H9 (cell line): ENCODE results near the gene VASH1. TPM values are rescaled to one million over a fixed set of nuclear protein-coding genes. Genes with fewer than 3 reads are reported as not detected.

Experiments used
- DNase-seq: peaks from one replicate; pipeline ENCODE4 v3.0.0-alpha.2; 2017
- H2AFZ ChIP-seq: one replicate; pipeline ENCODE4 v1.6.1; 2013; ENCODE audit warnings: mild to moderate bottlenecking, low read length, control low read depth, moderate library complexity
- H2AK5ac ChIP-seq: 2 replicates; pipeline ENCODE4 v1.6.1; 2013; ENCODE audit warnings: low read length, control low read depth, mixed read lengths; ENCODE audit not compliant: insufficient read length
- H2BK120ac ChIP-seq: one replicate; pipeline ENCODE4 v1.6.1; 2013; ENCODE audit warnings: low read depth, mild to moderate bottlenecking, low read length, control low read depth, inconsistent platforms; ENCODE audit not compliant: poor library complexity, severe bottlenecking
- H2BK12ac ChIP-seq: 2 replicates; pipeline ENCODE4 v1.6.1; 2013; ENCODE audit warnings: low read length, control low read depth, mixed read lengths, low read depth; ENCODE audit not compliant: insufficient read length
- H2BK15ac ChIP-seq: 2 replicates; pipeline ENCODE4 v1.6.1; 2013; ENCODE audit warnings: low read depth, low read length, control low read depth
- H2BK20ac ChIP-seq: one replicate; pipeline ENCODE4 v1.6.1; 2013; ENCODE audit warnings: low read depth, mild to moderate bottlenecking, low read length, control low read depth, inconsistent platforms; ENCODE audit not compliant: poor library complexity, severe bottlenecking
- H2BK5ac ChIP-seq: 2 replicates; pipeline ENCODE4 v1.6.1; 2013; ENCODE audit warnings: low read length, control low read depth, mixed read lengths; ENCODE audit not compliant: insufficient read length
- H3K14ac ChIP-seq: 2 replicates; pipeline ENCODE4 v1.6.1; 2013; ENCODE audit warnings: low read length, control low read depth; ENCODE audit not compliant: insufficient read depth
- H3K18ac ChIP-seq: 2 replicates; pipeline ENCODE4 v1.6.1; 2013; ENCODE audit warnings: low read depth, mild to moderate bottlenecking, mixed read lengths, low read length, control low read depth; ENCODE audit not compliant: insufficient read length
- H3K23ac ChIP-seq: 2 replicates; pipeline ENCODE4 v1.6.1; 2013; ENCODE audit warnings: low read length, control low read depth, mixed read lengths, low read depth; ENCODE audit not compliant: insufficient read length
- H3K23me2 ChIP-seq: 2 replicates; pipeline ENCODE4 v1.6.1; 2013; ENCODE audit warnings: low read depth, mild to moderate bottlenecking, mixed read lengths, low read length, control low read depth; ENCODE audit not compliant: insufficient read length, poor library complexity, severe bottlenecking
- H3K27ac ChIP-seq: 2 replicates; pipeline ENCODE4 v1.5.1; 2013; ENCODE audit warnings: low read length, control low read depth, mixed read lengths, low read depth; ENCODE audit not compliant: insufficient read length
- H3K27me3 ChIP-seq: 2 replicates; pipeline ENCODE4 v1.6.1; 2013; ENCODE audit warnings: low read length, control low read depth, inconsistent platforms; ENCODE audit not compliant: insufficient read depth
- H3K4ac ChIP-seq: 2 replicates; pipeline ENCODE4 v1.6.1; 2013; ENCODE audit warnings: low read depth, mild to moderate bottlenecking, control low read depth, inconsistent platforms, low read length, moderate library complexity
- H3K4me1 ChIP-seq: 2 replicates; pipeline ENCODE4 v1.6.1; 2013; ENCODE audit warnings: low read length, control low read depth, inconsistent platforms; ENCODE audit not compliant: insufficient read depth
- H3K4me2 ChIP-seq: 2 replicates; pipeline ENCODE4 v1.6.1; 2013; ENCODE audit warnings: low read length, control low read depth, mixed read lengths; ENCODE audit not compliant: insufficient read length, insufficient read depth
- H3K56ac ChIP-seq: 2 replicates; pipeline ENCODE4 v1.6.1; 2013; ENCODE audit warnings: low read depth, mild to moderate bottlenecking, mixed read lengths, low read length, control low read depth; ENCODE audit not compliant: insufficient read length
- H3K79me1 ChIP-seq: 2 replicates; pipeline ENCODE4 v1.6.1; 2013; ENCODE audit warnings: low read depth, mild to moderate bottlenecking, moderate library complexity, low read length, control low read depth, inconsistent platforms; ENCODE audit not compliant: insufficient read depth, poor library complexity, severe bottlenecking
- H3K79me2 ChIP-seq: 2 replicates; pipeline ENCODE4 v1.6.1; 2013; ENCODE audit warnings: low read length, control low read depth, inconsistent platforms; ENCODE audit not compliant: insufficient read depth
- H3K9ac ChIP-seq: 2 replicates; pipeline ENCODE4 v1.6.1; 2013; ENCODE audit warnings: low read length, control low read depth, mixed read lengths; ENCODE audit not compliant: insufficient read length; ENCODE audit errors: extremely low read depth
- H3K9me3 ChIP-seq: one replicate; pipeline ENCODE4 v1.6.1; 2013; ENCODE audit warnings: low read depth, low read length, inconsistent platforms; ENCODE audit not compliant: control insufficient read depth
- H3T11ph ChIP-seq: one replicate; pipeline ENCODE4 v1.6.1; 2013; ENCODE audit warnings: mild to moderate bottlenecking, low read length, control low read depth, inconsistent platforms
- H4K20me1 ChIP-seq: one replicate; pipeline ENCODE4 v1.6.1; 2013; ENCODE audit not compliant: control insufficient read depth, insufficient read length, insufficient read depth
- H4K5ac ChIP-seq: 2 replicates; pipeline ENCODE4 v1.6.1; 2013; ENCODE audit warnings: low read depth, mild to moderate bottlenecking, mixed read lengths, low read length, control low read depth; ENCODE audit not compliant: insufficient read length
- H4K8ac ChIP-seq: replicated peaks from 2 replicates; pipeline ENCODE4 v1.6.1; 2013; ENCODE audit warnings: low read length, control low read depth, mixed read lengths, low read depth; ENCODE audit not compliant: insufficient read length
- H4K91ac ChIP-seq: 2 replicates; pipeline ENCODE4 v1.6.1; 2013; ENCODE audit warnings: low read depth, mild to moderate bottlenecking, moderate library complexity, mixed read lengths, low read length, control low read depth; ENCODE audit not compliant: insufficient read length
- H3K27ac Mint-ChIP-seq, 3 experiments: 2 replicates in 2 of 3; 3 replicates in 1 of 3; pipeline ENCODE4 v1.8.0; 2020 to 2021; ENCODE audit warnings: mixed read lengths in 3 of 3, mild to moderate bottlenecking in 1 of 3, moderate library complexity in 1 of 3
- H3K27me3 Mint-ChIP-seq: 2 replicates; pipeline ENCODE4 v1.8.0; 2021; ENCODE audit warnings: low read depth, mild to moderate bottlenecking, moderate library complexity, mixed read lengths
- H3K36me3 Mint-ChIP-seq, 3 experiments: 2 replicates in 2 of 3; 3 replicates in 1 of 3; pipeline ENCODE4 v1.8.0; 2020 to 2021; ENCODE audit warnings: low read depth in 3 of 3, mixed read lengths in 3 of 3; ENCODE audit not compliant: insufficient read depth in 1 of 3
- H3K4me1 Mint-ChIP-seq, 2 experiments: 2 replicates each; pipeline ENCODE4 v1.8.0; 2020; ENCODE audit warnings: mixed read lengths in 2 of 2
- H3K4me3 Mint-ChIP-seq, 2 experiments: 2 replicates in 1 of 2; 3 replicates in 1 of 2; pipeline ENCODE4 v1.8.0; 2020 to 2021; ENCODE audit warnings: mild to moderate bottlenecking in 2 of 2, mixed read lengths in 2 of 2, moderate library complexity in 1 of 2
- H3K9me3 Mint-ChIP-seq, 2 experiments: 2 replicates in 1 of 2; 3 replicates in 1 of 2; pipeline ENCODE4 v1.8.0; 2020; ENCODE audit warnings: mild to moderate bottlenecking in 2 of 2, mixed read lengths in 2 of 2, moderate library complexity in 1 of 2
- CTCF ChIP-seq: fragments of 200-600 bp; sonication (generic); conservative IDR thresholded peaks from 3 replicates; pipeline ENCODE4 v1.8.0; 2021; ENCODE audit warnings: antibody characterized with exemption, mild to moderate bottlenecking
- WGBS: extraction: QIAGEN DNeasy Blood & Tissue Kit; methylation state at CpG from one replicate; pipeline ENCODE4 v1.1.7; 2013; ENCODE audit warnings: missing lambda C conversion rate, low lambda C conversion rate, mixed read lengths; ENCODE audit not compliant: insufficient read length; ENCODE audit errors: extremely low coverage; 5-methylcytosine and 5-hydroxymethylcytosine counted together
- total RNA-seq: library from RNA; stranded (reverse); gene quantifications from 2 replicates; pipeline ENCODE4 v1.2.1, GENCODE V29; 2021

Gene VASH1
- total RNA-seq, 1 experiment from 2014 or later, result 5.8 TPM

GRCh38 chr14:76765461-76765931, 4.2 kb downstream of the VASH1 start:
- Histone ChIP-seq H3K23ac (no peak overlapping the region), H3K4me2 (no peak overlapping the region), H2BK5ac (no peak overlapping the region), H2AK5ac (no peak overlapping the region), H4K91ac (no peak overlapping the region), H4K8ac (no peak overlapping the region), H3K9me3 (no peaks in the 10 kb centered on the region), H3K14ac (no peak overlapping the region), H4K5ac (no peak overlapping the region), H2BK20ac (no peak overlapping the region), H3K27ac (no peak overlapping the region), H3K27me3 (peaks cover 18% of the 10 kb centered on the region), H3K9ac (no peak overlapping the region), H3K56ac (no peak overlapping the region), H3K4me1 (peaks cover 7% of the 10 kb centered on the region; the same call in 1 of the 2 replicates), H3K4ac (no peak overlapping the region), H2BK15ac (no peak overlapping the region), H2BK12ac (no peak overlapping the region), H3K79me1 (no peaks in the 10 kb centered on the region), H3K23me2 (peaks cover 14% of the 10 kb centered on the region), H2BK120ac (no peak overlapping the region), H3K18ac (no peak overlapping the region), H4K20me1 (no peaks in the 10 kb centered on the region), H3K79me2 (no peaks in the 10 kb centered on the region), H2AFZ (no peak overlapping the region), H3T11ph (no peak overlapping the region)
- H3K4me3 Mint-ChIP-seq, result no peak overlapping the region
- peaks cover 0 to 5% (median 0%) of the 10 kb centered on the region in 3 experiments; a peak in 3 of 7 replicates for H3K36me3 Mint-ChIP-seq
- no peak for TF ChIP-seq CTCF
- peaks cover 49% of the 10 kb centered on the region for H3K27me3 Mint-ChIP-seq
- H3K9me3 Mint-ChIP-seq, result no peaks in the 10 kb centered on the region; a peak in 1 of 5 replicates
- no peak for DNase-seq
- no peak overlapping the region for H3K27ac Mint-ChIP-seq
- peaks cover 25 to 32% of the 10 kb centered on the region in 2 experiments for H3K4me1 Mint-ChIP-seq
- WGBS, result no CpG with 5 or more reads among the region's 6 CpGs
